ENCODE measurements around the gene ANKS6. TPM values are rescaled to one million over a fixed set of nuclear protein-coding genes. Genes with fewer than 3 reads are reported as not detected.

Gene ANKS6
- total RNA-seq: 9.8 and 12.6 TPM in 2 replicates

DNA sequence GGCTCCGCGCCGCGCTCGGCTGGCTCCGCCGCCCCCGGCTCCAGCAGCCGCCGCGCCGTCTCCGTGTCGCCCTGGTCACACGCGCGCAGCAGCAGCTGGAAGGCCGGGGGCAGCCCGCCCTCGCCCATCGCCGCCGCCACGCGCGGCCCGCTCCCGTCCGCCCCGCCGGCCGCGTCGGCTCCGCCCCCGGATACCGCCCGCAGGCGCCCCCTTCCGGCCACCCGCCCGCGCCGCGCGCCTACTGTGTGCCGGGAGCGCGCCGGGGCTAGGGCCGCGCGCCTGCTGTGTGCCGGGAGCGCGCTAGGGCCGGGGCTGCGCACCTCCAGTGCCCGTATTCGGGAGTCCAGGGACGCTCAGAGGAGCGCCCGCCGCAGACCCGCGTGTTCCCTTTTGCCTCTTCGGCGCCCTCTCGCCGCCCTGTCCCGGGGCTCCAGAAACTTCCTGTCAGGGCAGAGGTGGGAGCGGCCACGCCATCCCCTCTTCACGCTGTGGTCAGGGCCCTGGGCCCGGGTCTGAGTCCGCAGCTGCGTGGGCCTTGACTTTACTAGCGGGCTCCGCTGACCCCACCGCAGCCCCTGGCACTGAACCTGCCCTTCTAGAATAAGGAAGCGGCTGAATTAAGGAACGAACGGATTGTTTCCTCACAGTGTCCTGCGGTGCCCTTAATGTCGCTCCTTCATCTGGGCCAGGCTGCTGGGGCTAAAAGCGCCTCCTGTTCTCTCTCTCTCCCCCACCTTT lies at the start of gene ANKS6:
Gene ANKS6, minus strand, starts transcription at position 192 of the 738 bp plus-strand sequence. Its CDS starts 64 bp downstream, at position 128.

DNA sequence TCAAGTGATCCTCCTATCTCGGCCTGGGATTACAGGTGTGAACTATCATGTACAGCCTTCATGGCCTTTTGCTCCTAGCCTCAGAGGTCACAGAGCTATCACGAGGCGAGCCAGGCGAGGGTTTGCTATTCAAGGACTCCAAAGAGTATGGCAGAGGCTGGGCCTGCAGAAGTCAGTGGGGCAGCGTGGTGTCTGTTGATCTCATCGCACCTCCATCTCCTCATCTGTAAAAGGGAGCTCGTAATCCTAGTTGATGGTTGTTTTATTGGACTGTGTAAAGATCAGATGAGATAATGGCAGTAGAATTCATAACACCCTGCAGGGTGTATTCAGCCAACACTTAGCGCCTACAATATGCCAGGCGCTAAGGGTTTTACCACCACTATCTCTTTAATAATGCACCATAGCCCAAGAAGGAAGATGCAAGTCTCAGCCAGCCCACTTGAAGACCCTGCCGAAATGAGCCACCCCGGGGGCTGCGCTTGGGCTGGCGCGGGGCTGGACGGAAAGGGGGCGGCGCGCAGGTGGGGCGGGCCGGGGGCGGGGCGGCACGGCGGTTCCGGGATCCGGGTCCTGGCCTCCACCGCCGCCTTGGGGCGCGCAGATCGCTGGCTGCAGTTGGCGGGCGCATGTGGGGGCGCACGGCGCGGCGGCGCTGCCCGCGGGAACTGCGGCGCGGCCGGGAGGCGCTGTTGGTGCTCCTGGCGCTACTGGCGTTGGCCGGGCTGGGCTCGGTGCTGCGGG lies 10.9 kb upstream of the ANKS6 start, which contains the start of gene GALNT12:
Gene GALNT12, plus strand, starts transcription at position 601 of the 744 bp plus-strand sequence. Its CDS starts 29 bp downstream, at position 630.

DNA sequence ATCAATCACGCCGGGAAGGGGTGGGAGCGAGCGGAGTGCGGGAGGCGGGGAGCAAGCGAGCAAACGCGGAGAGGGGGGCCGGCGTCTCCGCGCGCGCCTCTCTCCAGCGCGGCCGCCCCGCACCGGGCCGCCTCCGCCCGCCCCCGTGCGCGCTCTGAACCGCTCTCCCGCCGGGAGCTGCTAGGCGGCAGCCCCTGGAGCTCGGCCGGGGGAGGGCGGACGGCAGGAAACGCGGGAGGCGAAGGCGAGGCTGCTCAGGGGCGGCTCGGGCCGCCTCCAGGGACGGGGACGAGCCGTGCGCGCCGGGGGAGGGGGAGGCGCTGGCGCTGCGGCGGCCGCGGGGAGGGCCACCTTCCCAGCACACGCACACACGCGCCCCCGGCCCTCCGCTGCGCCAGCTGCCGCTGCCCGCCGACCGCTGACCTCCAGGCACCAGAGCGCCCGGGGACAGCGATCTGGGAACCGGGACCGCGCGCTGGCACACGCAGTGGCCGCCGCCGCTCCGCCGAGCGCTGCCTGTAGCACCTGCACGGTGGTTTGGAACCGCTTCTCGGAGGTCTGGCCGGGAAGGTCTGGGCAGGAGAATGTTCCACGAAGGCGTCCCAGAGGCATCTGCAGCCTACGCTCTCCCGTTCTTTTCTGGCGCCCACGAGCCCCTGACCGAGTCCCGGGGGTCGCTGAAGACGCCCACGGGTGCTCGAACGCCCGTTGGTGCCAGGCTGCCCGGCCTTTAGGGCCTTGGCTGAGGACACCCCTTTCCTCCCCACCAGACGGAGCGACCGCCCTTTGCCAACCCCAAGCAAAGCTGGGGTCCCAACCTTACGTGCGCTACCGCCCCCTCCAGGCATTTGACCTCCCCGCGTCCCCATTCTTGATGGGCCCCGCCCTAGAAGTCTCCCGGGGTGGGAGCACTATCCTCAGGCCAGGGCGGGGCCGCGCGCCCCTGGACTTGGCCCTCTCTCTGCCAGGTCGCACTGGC lies 87.1 kb downstream of the ANKS6 start, which contains the start of gene GABBR2:
Gene GABBR2, minus strand, starts transcription at position 3 of the 979 bp plus-strand sequence. CDS start 198 bp downstream, outside the sequence.

Other genes starting within 250 kb of the ANKS6 start
- gene GABBR2, start 87.6 kb downstream of the ANKS6 start, total RNA-seq: 0.43 TPM in 1 of 2 replicates, not detected in the other
- gene GALNT12, start 11.1 kb upstream of the ANKS6 start, total RNA-seq: 31.5 and 37.4 TPM in 2 replicates
- 1.1 and 69.5 TPM in 2 replicates for gene COL15A1, start 147.4 kb upstream of the ANKS6 start, total RNA-seq